ENCODE measurements around the gene MIA2. TPM values are rescaled to one million over a fixed set of nuclear protein-coding genes. Genes with fewer than 3 reads are reported as not detected.

The MIA2 gene
- polyA plus RNA-seq, 1 of the 3 experiments (the other 2 are of a cell fraction), result 2.6 TPM

- no peak for DNase-seq
- ChIA-PET CTCF (no interaction called here), POLR2A (interaction anchor here (0.6 kb wide), 1 partner anchor 96 kb away, joined by 3 read pairs; the partner anchor contains the start of gene TRAPPC6B)
- peak overlapping the region; percentile 84 to 92 for H3K27ac ChIP-seq (ENCODE audit: low read depth in 2 of 2, low read length in 1 of 2)
- WGBS (ENCODE audit: low lambda C conversion rate), result no CpG with 5 or more reads among the region's 31 CpGs
- H3K36me3 ChIP-seq (replicated peaks in 1 of 2; ENCODE audit: control insufficient read depth in 1 of 2, insufficient read depth in 2 of 2, low read length in 1 of 2), result no peaks in the 10 kb centered on the region
- TF ChIP-seq RFX5 (IDR thresholded peaks at IDR 0.05; ENCODE audit: low read length), result no peak
- TF ChIP-seq YY1 (IDR thresholded peaks at IDR 0.05; ENCODE audit: low read depth), result peak; percentile 37; the same call in 1 of the 2 replicates
- peaks cover 0 to 9% of the 10 kb centered on the region in 2 experiments; a peak in 2 of 4 replicates for H3K4me1 ChIP-seq (ENCODE audit: control insufficient read depth in 1 of 2, insufficient read depth in 2 of 2, low read depth in 1 of 2, low read length in 1 of 2)
- no peaks in the 10 kb centered on the region for H3K9me2 ChIP-seq
- H3F3A ChIP-seq (replicated peaks; ENCODE audit: insufficient read depth), result no peaks in the 10 kb centered on the region
- H4K20me1 ChIP-seq (ENCODE audit: insufficient read depth), result no peaks in the 10 kb centered on the region
- peak overlapping the region; percentile 68 for H3K4me3 ChIP-seq (ENCODE audit: low read depth in 2 of 2, low read length in 1 of 2)
- peaks cover 36% of the 10 kb centered on the region for H3K79me2 ChIP-seq (ENCODE audit: insufficient read depth)
- H3K4me2 ChIP-seq, result peak overlapping the region; percentile 77
- peak overlapping the region; percentile 87; the same call in 1 of the 2 replicates for H3K9ac ChIP-seq
- H2AFZ ChIP-seq (ENCODE audit: low read depth), result peak overlapping the region; percentile 59
- no peaks in the 10 kb centered on the region for H3K27me3 ChIP-seq (ENCODE audit: insufficient read depth)
- H3K9me3 ChIP-seq, result no peaks in the 10 kb centered on the region
Measured at GRCh38 chr14:39266525-39266870, 32.8 kb downstream of the MIA2 start.

- WGBS (ENCODE audit: low lambda C conversion rate), result 0% methylated on average over 1 of the region's 70 CpGs
- H3K4me3 ChIP-seq (ENCODE audit: low read depth in 2 of 2, low read length in 1 of 2), result peak overlapping the region; percentile 68
- H3K27me3 ChIP-seq (ENCODE audit: insufficient read depth), result no peaks in the 10 kb centered on the region
- peak overlapping the region; percentile 77 for H3K4me2 ChIP-seq
- no peaks in the 10 kb centered on the region for H3K9me3 ChIP-seq
- ChIA-PET CTCF (no interaction called here), POLR2A (interaction anchor here (0.6 kb wide), 1 partner anchor 97 kb away, joined by 3 read pairs; the partner anchor contains the start of gene TRAPPC6B)
- H3K4me1 ChIP-seq (ENCODE audit: control insufficient read depth in 1 of 2, insufficient read depth in 2 of 2, low read depth in 1 of 2, low read length in 1 of 2), result peaks cover 0 to 9% of the 10 kb centered on the region in 2 experiments; a peak in 2 of 4 replicates
- H3K9ac ChIP-seq, result peak overlapping the region; percentile 87
- no peak for TF ChIP-seq MEF2A (IDR thresholded peaks at IDR 0.05; ENCODE audit: borderline replicate concordance, low read depth)
- TF ChIP-seq USF1 (IDR thresholded peaks at IDR 0.05; ENCODE audit: borderline replicate concordance, low read depth), result no peak
- no peak for TF ChIP-seq SIN3A (IDR thresholded peaks at IDR 0.05; ENCODE audit: borderline replicate concordance, low read depth, low read length)
- no peak for TF ChIP-seq MXI1 (IDR thresholded peaks at IDR 0.05; ENCODE audit: low read depth, low read length)
- TF ChIP-seq FOXJ3 (CRISPR knock-in tag; IDR thresholded peaks at IDR 0.05), result no peak
- no peak for TF ChIP-seq RFX5 (IDR thresholded peaks at IDR 0.05; ENCODE audit: low read length)
- TF ChIP-seq ZBTB33 (IDR thresholded peaks at IDR 0.05; ENCODE audit: borderline replicate concordance, low read depth), result no peak
- TF ChIP-seq, protein P1, sequence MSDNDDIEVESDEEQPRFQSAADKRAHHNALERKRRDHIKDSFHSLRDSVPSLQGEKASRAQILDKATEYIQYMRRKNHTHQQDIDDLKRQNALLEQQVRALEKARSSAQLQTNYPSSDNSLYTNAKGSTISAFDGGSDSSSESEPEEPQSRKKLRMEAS (IDR thresholded peaks at IDR 0.05; ENCODE audit: low read depth), result peak; percentile 23; the same call in 1 of the 2 replicates
- TF ChIP-seq SMC3 (IDR thresholded peaks at IDR 0.05; ENCODE audit: low read depth, low read length), result no peak
- 0 out of 2 replicates have a peak, but pooled peaks have one; percentile 31 for TF ChIP-seq NRF1 (IDR thresholded peaks at IDR 0.05; ENCODE audit: low read depth, low read length)
- TF ChIP-seq, protein P2, sequence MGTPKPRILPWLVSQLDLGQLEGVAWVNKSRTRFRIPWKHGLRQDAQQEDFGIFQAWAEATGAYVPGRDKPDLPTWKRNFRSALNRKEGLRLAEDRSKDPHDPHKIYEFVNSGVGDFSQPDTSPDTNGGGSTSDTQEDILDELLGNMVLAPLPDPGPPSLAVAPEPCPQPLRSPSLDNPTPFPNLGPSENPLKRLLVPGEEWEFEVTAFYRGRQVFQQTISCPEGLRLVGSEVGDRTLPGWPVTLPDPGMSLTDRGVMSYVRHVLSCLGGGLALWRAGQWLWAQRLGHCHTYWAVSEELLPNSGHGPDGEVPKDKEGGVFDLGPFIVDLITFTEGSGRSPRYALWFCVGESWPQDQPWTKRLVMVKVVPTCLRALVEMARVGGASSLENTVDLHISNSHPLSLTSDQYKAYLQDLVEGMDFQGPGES (IDR thresholded peaks at IDR 0.05; ENCODE audit: low read depth, low read length), result no peak
- peak in 1 of 2 experiments; percentile 10; a peak in 1 of 4 replicates for TF ChIP-seq EP300 (IDR thresholded peaks at IDR 0.05; ENCODE audit: borderline replicate concordance in 1 of 2, low read depth in 1 of 2, low read length in 1 of 2)
- TF ChIP-seq GATA2 (CRISPR knock-in tag; IDR thresholded peaks at IDR 0.05), result no peak
- TF ChIP-seq, protein P3, sequence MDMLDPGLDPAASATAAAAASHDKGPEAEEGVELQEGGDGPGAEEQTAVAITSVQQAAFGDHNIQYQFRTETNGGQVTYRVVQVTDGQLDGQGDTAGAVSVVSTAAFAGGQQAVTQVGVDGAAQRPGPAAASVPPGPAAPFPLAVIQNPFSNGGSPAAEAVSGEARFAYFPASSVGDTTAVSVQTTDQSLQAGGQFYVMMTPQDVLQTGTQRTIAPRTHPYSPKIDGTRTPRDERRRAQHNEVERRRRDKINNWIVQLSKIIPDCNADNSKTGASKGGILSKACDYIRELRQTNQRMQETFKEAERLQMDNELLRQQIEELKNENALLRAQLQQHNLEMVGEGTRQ (IDR thresholded peaks at IDR 0.05; ENCODE audit: borderline replicate concordance, low read depth, low read length), result no peak
- peak; percentile 10 for TF ChIP-seq CHD2 (IDR thresholded peaks at IDR 0.05; ENCODE audit: low read length, partially characterized antibody)
- TF ChIP-seq FOSL2 (IDR thresholded peaks at IDR 0.05; ENCODE audit: borderline replicate concordance, low read depth), result no peak
- TF ChIP-seq RXRA (IDR thresholded peaks at IDR 0.05; ENCODE audit: borderline replicate concordance, low read depth), result no peak
- H2AFZ ChIP-seq (ENCODE audit: low read depth), result peak overlapping the region; percentile 72; the same call in 1 of the 2 replicates
- H3K27ac ChIP-seq (ENCODE audit: low read depth in 2 of 2, low read length in 1 of 2), result peak overlapping the region; percentile 84 to 92
- H3F3A ChIP-seq (replicated peaks; ENCODE audit: insufficient read depth), result no peaks in the 10 kb centered on the region
- H3K9me2 ChIP-seq, result no peaks in the 10 kb centered on the region
- peak; percentile 77 for DNase-seq
- H3K36me3 ChIP-seq (replicated peaks in 1 of 2; ENCODE audit: control insufficient read depth in 1 of 2, insufficient read depth in 2 of 2, low read length in 1 of 2), result no peaks in the 10 kb centered on the region
- H4K20me1 ChIP-seq (ENCODE audit: insufficient read depth), result no peaks in the 10 kb centered on the region
- H3K79me2 ChIP-seq (ENCODE audit: insufficient read depth), result peaks cover 41% of the 10 kb centered on the region
Measured at GRCh38 chr14:39266871-39267607, 33.3 kb downstream of the MIA2 start.
